ENCODE measurements around the gene KIAA0232. TPM values are rescaled to one million over a fixed set of nuclear protein-coding genes. Genes with fewer than 3 reads are reported as not detected.
A peak's percentile ranks its signal among the peaks of the same experiment; 100 is the strongest.
"Not testable (repeated sequence)": the region's sequence is repeated elsewhere in the genome, so short reads cannot be mapped to it uniquely, and the experiment has no call there.

The KIAA0232 gene
- total RNA-seq, 1 donor from 2014 or later: 33.4 TPM

GRCh38 chr4:6894086-6894478 is 111.6 kb downstream of the KIAA0232 start:
- no peak for DNase-seq (ENCODE audit: low spot score)

GRCh38 chr4:6894528-6895498 is 112.3 kb downstream of the KIAA0232 start:
- DNase-seq (ENCODE audit: low spot score): no peak

DNA sequence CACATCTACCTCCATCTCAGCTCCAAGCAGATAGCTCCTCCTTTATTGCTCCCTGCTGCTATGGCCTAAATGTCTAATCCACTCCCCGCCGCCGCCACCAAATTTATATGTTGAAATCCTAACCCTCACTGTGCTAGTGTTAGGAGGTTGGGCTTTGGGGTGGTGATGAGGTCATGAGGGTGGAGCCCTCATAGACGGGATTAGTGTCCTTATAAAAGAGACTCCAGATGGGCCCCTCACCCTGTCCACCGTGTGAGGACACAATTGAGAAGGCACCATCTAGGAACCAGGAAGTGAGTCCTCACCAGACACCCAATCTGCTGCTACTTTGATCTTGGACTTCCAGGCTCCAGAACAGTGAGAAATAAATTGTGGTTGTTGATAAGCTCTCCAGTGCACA is 113.5 kb downstream of the KIAA0232 start:
- no peak for DNase-seq (ENCODE audit: low spot score)

DNA sequence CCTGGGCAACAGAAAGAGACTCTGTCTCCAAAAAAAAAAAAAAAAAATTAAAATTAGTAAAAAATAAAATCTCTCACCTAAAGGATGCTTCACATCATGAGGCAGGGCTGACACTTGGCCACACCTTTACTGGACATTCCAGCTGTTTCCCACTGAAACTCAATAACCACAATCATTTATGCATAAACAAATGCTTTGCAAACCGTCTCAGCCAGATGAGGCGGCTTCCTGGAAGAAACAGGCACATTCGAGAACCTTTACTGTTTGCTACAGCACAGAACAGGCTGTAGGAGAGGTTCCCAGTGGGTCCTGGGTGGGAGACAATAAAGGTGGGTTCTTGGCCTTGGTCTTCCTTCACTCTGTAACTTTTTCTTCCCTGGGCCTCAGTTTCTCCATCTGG is 116.2 kb downstream of the KIAA0232 start:
- DNase-seq (ENCODE audit: low spot score): no peak

DNA sequence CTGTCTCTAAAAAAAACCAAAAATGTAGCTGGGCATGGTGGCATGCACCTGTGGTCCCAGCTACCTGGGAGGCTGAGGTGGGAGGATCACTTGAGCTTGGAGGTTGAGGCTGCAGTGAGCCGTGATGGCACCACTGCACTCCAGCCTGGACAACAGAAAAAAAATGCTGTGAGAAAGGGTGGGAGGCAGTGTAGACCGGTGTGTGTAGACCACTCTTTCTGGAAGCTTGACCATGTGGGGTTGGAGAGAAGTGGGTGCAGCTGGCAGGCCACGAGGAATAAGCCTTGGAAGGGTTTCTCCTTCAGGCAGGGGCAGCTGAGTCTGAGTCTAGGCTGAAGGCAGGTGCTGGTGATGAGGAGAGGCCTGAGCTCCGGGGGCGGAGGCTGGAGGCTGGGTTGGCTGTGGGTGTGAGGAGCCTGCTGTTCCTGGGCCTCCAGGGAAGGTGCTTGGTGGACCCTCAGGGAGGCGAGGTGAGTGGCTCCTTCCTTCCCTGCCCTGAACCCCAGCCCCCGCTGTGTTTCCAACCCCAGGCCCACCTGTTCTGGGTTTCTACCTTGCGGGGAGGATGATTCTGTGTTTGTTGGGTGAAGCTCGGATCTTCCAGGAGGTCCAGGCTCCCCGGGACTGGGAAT is 117.8 kb downstream of the KIAA0232 start:
- no peak for DNase-seq (ENCODE audit: low spot score)

DNA sequence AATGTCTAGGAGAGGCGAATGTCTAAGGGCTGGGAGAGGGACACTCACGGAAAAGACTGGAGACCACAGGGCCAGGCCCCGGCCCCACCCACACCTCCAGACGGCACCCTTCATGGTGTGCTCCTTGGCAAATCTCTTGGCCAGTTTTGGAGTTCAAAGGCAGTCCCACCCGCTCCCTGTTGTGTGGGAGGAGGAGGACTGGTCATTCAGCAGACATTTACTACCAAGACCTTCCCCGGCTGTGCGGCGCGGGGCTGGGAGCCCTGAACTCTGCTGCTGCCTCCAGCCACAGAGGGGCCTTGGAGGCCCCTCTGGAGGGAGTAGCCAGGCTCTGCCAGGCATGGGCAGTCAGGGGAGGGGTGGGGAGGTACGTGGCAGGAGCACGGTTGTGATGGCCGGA is 118.4 kb downstream of the KIAA0232 start:
- no peak for DNase-seq (ENCODE audit: low spot score)

- no peak for DNase-seq (ENCODE audit: low spot score)
Observed at GRCh38 chr4:6901669-6902317, 119.3 kb downstream of the KIAA0232 start.

- no peak for DNase-seq (ENCODE audit: low spot score)
Observed at GRCh38 chr4:6902318-6903042, 120.0 kb downstream of the KIAA0232 start.

GRCh38 chr4:6905516-6906445 is 123.3 kb downstream of the KIAA0232 start:
- no peak for DNase-seq (ENCODE audit: low spot score)

DNA sequence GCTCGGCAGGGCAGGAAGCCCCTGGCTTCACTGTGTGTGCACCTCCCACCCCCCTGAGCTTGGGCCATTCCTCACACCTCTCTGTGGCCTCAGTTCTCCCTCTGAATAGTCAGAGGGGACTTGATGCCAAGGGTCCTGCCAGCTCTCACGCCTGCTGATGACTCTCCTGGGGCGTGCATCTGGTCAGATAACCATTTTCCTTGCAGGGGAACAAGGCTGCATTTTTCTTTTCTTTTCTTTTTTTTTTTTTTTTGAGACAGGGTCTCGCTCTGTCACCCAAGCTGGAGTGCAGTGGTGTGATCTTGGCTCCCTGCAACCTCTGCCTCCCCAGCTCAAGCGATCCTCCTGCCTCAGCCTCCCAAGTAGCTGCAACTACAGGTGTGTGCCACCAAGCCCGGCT is 124.0 kb downstream of the KIAA0232 start:
- not testable (repeated sequence) for DNase-seq (ENCODE audit: low spot score)

DNA sequence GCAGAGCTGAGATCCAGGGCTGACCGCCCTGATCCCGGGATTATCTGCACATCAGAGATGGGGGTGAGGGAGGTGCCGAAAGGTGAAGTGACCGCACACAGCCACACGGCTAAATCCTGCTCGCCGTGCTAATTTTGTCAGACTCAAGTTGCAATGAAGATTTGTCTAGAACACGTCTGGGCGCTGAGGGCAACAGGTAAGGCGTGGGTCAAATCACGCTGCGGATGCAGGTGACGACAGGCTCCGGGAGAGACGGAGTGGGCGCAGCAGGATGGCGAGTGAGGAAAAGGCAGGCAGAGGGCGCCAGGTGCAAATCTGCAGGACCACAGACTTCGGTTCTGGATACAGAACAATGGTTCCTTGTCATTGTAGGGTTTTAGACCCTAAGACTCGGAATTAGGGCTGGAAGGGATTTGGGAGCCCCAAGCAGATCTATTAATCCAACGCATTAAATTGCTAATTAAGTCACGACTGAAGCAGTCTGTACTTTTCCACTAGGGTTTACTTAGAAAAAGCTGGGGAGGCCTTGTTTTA is 125.2 kb downstream of the KIAA0232 start:
- DNase-seq (ENCODE audit: low spot score): no peak

GRCh38 chr4:6908432-6909112 is 126.0 kb downstream of the KIAA0232 start:
- DNase-seq (ENCODE audit: low spot score): no peak

DNA sequence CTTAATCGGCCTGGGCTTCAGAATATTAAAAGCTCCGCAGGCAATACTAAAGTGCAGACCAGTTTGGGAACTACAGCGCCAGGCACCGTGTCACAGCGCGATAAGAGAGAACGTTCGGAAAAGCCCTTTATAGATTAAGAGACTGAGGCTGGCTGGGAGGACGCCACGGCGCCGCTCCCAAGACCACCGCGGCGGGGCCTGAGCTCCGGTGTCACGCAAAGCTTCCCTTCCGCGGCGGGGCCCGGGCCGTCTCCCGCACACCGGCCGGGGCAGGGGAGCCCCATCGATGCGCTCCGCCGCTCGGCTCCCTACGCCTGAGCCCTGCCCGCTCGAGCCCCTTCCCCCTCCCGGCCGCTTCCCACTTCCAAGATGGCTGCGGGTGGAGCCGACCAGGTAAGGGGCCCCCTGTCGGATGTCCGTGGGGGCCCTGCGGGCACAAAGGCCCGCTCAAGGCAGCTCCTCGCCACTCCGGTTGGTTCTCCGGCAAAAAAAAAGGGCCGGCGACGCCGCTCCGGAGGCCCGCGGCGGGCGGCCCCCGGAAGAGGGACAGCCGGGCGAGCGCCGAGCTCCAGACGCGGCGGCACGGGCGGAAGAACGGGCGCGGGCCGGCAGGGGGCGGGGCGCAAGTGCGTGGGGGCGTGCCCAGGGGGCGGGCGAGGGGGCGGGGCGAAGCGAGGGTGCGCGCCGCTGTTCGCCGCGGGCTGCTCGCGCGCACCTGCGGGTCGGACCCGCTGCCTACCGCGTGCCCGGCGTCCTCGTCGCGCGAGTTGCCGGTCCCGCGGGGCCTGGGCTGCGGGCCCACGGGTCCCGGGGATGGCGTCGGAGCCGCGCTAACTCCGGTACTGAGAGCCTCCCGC is 126.8 kb downstream of the KIAA0232 start, which contains the start of gene TBC1D14:
TBC1D14 (plus strand) TSS at position 714 of the 857 bp plus-strand sequence. CDS start 13,564 bp downstream, outside the sequence.
- DNase-seq (ENCODE audit: low spot score): peak; percentile 96

DNA sequence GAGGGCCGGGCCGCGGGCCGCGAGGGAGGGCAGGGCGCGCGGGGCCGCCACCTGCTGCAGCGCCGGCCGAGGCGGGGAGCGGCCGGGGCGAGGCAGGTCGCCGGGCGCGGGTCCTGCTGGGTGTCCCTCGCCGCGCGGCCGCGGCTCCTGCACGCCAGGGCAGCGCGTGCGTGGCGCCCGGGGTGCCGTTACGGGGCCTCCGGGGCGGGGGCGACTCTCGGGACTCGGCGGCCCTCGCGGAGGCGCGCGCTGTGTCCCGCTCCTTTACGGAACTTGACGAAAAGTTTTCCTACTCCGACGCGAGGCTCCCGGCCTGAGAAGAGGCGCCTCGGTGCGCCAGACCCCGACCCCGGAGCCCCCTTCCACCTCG is 127.4 kb downstream of the KIAA0232 start:
- no peak for DNase-seq (ENCODE audit: low spot score)

DNA sequence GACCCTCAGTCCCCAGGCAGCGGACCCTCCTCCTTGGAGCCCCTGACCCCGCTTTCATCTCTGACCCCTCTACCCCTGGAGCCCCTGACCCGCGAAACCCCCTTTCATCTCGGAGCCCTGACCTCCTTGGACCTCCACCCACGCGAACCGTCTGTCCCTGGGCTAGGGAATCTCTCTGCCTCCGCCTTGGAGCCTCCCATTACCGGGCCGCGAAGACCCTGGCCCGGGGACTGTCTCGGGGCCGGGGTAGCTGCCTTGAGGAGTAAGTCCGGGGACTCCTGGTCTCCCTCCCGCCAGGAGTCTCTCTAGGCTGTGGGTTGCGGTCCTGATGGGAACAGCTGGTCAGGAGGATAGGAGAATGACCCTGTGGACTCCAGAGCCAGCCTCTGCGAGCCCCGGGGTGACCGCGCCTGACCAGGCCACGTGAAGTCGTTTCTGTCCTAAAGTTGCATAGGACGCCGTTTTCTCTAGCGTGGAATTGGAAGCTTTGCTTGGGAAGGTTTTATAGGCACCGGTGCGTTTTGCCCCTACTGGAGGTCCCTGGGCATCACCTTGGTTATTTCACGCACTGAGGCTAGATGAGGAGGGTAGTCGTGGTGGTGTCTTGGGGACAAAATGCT is 127.9 kb downstream of the KIAA0232 start:
- DNase-seq (ENCODE audit: low spot score): no peak

DNA sequence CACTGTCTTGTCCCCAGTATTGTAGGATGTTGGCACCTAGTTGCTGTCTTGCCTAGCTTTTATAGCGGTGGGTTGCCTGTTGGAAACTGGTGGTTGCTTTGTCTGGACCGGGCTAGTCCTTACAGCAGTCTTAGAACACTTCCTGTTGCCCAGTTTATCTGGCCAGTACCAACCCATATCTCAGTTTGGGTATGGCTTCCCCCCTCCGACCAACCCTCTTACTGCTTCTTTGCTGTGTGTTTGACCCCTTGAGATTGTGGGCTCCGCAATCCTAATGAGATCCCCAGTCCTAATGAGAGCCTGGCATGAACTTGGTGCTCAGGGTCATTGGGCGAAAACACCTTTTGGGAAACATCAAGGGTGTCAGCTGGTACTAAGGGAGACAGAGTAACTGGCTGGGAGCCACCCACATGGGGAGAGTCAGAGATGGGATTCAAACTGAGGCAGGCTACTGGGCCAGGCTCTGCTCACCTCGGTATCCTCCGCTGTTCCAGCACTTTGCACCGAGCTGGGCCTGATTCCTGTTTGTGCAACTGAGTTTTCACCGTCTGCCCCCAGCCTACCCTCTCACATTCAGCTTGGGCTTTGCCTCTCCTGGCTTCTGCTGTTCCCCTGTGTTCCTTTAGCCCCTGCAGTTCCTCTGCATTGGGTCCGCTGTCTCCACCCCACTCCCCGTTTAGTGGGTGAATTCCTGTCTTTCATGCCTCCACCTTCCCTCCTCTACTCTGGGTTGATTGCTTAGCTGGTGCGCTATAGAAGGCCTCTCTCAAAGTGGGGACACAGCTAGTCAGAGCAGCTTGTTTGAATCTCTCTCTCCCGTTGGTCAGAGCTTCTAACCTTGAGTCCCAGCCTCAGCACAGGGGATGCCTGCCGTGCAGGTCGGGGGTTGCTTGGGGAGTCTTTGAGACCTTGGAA is 128.7 kb downstream of the KIAA0232 start:
- DNase-seq (ENCODE audit: low spot score): no peak

DNA sequence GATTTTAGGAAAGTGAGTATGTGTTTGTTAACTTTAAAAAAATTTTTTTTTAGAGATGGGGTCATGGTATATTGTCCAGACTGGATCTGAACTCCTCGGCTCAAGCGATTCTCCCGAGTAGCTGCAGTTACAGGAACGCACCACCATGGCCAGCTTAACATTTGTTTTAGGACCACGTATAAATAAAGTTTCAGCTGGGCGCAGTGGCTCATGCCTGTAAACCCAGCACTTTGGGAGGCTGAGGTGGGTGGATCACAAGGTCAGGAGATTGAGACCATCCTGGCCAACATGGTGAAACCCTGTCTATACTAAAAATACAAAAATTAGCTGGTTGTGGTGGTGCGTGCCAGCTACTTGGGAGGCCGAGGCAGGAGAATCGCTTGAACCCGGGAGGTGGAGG is 129.4 kb downstream of the KIAA0232 start:
- DNase-seq (ENCODE audit: low spot score): not testable (repeated sequence)
